Tibial nerve (tissue), 4 donors: ENCODE data around the gene S100A13. TPM values are rescaled to one million over a fixed set of nuclear protein-coding genes. Genes with fewer than 3 reads are reported as not detected.
"Not testable (repeated sequence)": the region's sequence is repeated elsewhere in the genome, so short reads cannot be mapped to it uniquely, and the experiment has no call there.

Experiments
- DNase-seq, 2 donors: peaks; one replicate each; pipeline ENCODE4 v3.0.0-alpha.2; 2019; ENCODE audit warnings: low spot score in 2 of 2
- H3K27ac ChIP-seq, 4 donors: fragments of 200-600 bp; sonication (generic) in 3 of 4; one replicate each; pipeline ENCODE4 v1.5.1; 2017 to 2019; ENCODE audit warnings: mild to moderate bottlenecking in 1 of 4
- H3K27me3 ChIP-seq, 2 donors: fragments of 200-600 bp; sonication (generic) in 1 of 2; one replicate each; pipeline versions ENCODE4 v1.5.1 to v1.6.0; 2017 to 2019
- H3K36me3 ChIP-seq, 3 donors: fragments of 200-600 bp; sonication (generic); one replicate each; pipeline ENCODE4 v1.5.1; 2018 to 2019
- H3K4me1 ChIP-seq, 4 donors: fragments of 200-600 bp; sonication (generic) in 3 of 4; one replicate each; pipeline ENCODE4 v1.5.1; 2017 to 2019
- H3K4me3 ChIP-seq, 4 donors: fragments of 200-600 bp; sonication (generic) in 3 of 4; one replicate each; pipeline ENCODE4 v1.5.1; 2017 to 2019; ENCODE audit warnings: mild to moderate bottlenecking in 1 of 4, moderate library complexity in 1 of 4
- H3K9me3 ChIP-seq, 4 donors: fragments of 200-600 bp; sonication (generic) in 3 of 4; one replicate each; pipeline ENCODE4 v1.5.1; 2017 to 2019
- CTCF ChIP-seq, 5 experiments: fragments of 200-600 bp in 3 of 5; fragments of 450-650 bp in 2 of 5; sonication (generic) in 3 of 5; IDR thresholded peaks; one replicate each; pipeline ENCODE4 v1.5.1; 2016 to 2019; ENCODE audit warnings: antibody characterized with exemption in 5 of 5, mild to moderate bottlenecking in 3 of 5, moderate library complexity in 2 of 5
- EP300 ChIP-seq, 2 donors: sonication (generic); formaldehyde crosslinking; IDR thresholded peaks; one replicate each; pipeline ENCODE4 v1.6.1; 2017; ENCODE audit warnings: antibody characterized with exemption in 2 of 2, mild to moderate bottlenecking in 1 of 2
- POLR2A ChIP-seq, 2 donors: fragments of 450-650 bp; IDR thresholded peaks; one replicate each; pipeline ENCODE4 v1.6.1; 2017; ENCODE audit warnings: antibody characterized with exemption in 2 of 2, mild to moderate bottlenecking in 2 of 2, moderate library complexity in 2 of 2
- WGBS, 2 donors: methylation state at CpG; one replicate each; pipeline ENCODE4 v1.1.5; 2018; 5-methylcytosine and 5-hydroxymethylcytosine counted together
- total RNA-seq, 4 donors: library from RNA; depleted of rRNA; stranded (reverse); fragments of >200 nt; gene quantifications; one replicate each; pipeline ENCODE4 v1.1.0, GENCODE V29; 2016

The S100A13 gene
- total RNA-seq, 4 donors from 2014 or later: 74.4 to 151 (median 121) TPM

- no peaks in the 10 kb centered on the region for H3K36me3 ChIP-seq
- peaks cover 0 to 4% (median under 1%) of the 10 kb centered on the region in 4 donors for H3K4me1 ChIP-seq
- H3K9me3 ChIP-seq: no peaks in the 10 kb centered on the region
- TF ChIP-seq POLR2A (IDR thresholded peaks at IDR 0.05): no peak
- TF ChIP-seq CTCF (IDR thresholded peaks at IDR 0.05): no peak
- TF ChIP-seq EP300 (IDR thresholded peaks at IDR 0.05): no peak
- H3K4me3 ChIP-seq: no peak overlapping the region
- H3K27ac ChIP-seq: no peak overlapping the region
- no peak for DNase-seq
- H3K27me3 ChIP-seq: no peaks in the 10 kb centered on the region
- WGBS, 2 donors: 67 to 68% methylated on average over 5 of the region's 5 CpGs
Measured at GRCh38 chr1:153587314-153587713, 40.0 kb downstream of the S100A13 start.

- H3K9me3 ChIP-seq: no peaks in the 10 kb centered on the region
- DNase-seq: no peak
- 33 to 53% methylated on average over 1 of the region's 1 CpG for WGBS, 2 donors
Measured at GRCh38 chr1:153586347-153586746, 41.0 kb downstream of the S100A13 start.

GRCh38 chr1:153585006-153585405 is 42.3 kb downstream of the S100A13 start:
- no peak for DNase-seq
- TF ChIP-seq EP300 (IDR thresholded peaks at IDR 0.05): no peak
- no peak for TF ChIP-seq CTCF (IDR thresholded peaks at IDR 0.05)
- TF ChIP-seq POLR2A (IDR thresholded peaks at IDR 0.05): no peak
- H3K27ac ChIP-seq: no peak overlapping the region
- WGBS, 2 donors: 71 to 77% methylated on average over 1 of the region's 1 CpG
- H3K9me3 ChIP-seq: no peaks in the 10 kb centered on the region
- H3K27me3 ChIP-seq: no peaks in the 10 kb centered on the region
- no peak overlapping the region for H3K4me3 ChIP-seq
- no peaks in the 10 kb centered on the region for H3K4me1 ChIP-seq
- H3K36me3 ChIP-seq: no peaks in the 10 kb centered on the region

More at GRCh38 chr1:153586347-153586746, 41.0 kb downstream of the S100A13 start:
- Histone ChIP-seq H3K27me3 (no peaks in the 10 kb centered on the region), H3K4me1 (no peaks in the 10 kb centered on the region), H3K36me3 (no peaks in the 10 kb centered on the region), H3K4me3 (no peak overlapping the region), H3K27ac (no peak overlapping the region)
- TF ChIP-seq EP300 (IDR thresholded peaks at IDR 0.05) (no peak), POLR2A (IDR thresholded peaks at IDR 0.05) (no peak), CTCF (IDR thresholded peaks at IDR 0.05) (no peak)

- Histone ChIP-seq H3K4me1 (no peaks in the 10 kb centered on the region), H3K36me3 (no peaks in the 10 kb centered on the region), H3K4me3 (no peak overlapping the region), H3K27me3 (no peaks in the 10 kb centered on the region), H3K27ac (no peak overlapping the region), H3K9me3 (no peaks in the 10 kb centered on the region)
- TF ChIP-seq CTCF (IDR thresholded peaks at IDR 0.05) (no peak), EP300 (IDR thresholded peaks at IDR 0.05) (no peak), POLR2A (IDR thresholded peaks at IDR 0.05) (no peak)
- DNase-seq: no peak
- WGBS, 2 donors: 60 to 78% methylated on average over 2 of the region's 2 CpGs
Measured at GRCh38 chr1:153583976-153584375, 43.3 kb downstream of the S100A13 start.

- not testable (repeated sequence) for H3K36me3 ChIP-seq, H3K27ac ChIP-seq, H3K27me3 ChIP-seq, DNase-seq, H3K4me1 ChIP-seq, H3K4me3 ChIP-seq, H3K9me3 ChIP-seq
- 80 to 84% methylated on average over 2 to 3 of the region's 3 CpGs for WGBS, 2 donors
Measured at GRCh38 chr1:153583514-153583913, 43.8 kb downstream of the S100A13 start.

- not testable (repeated sequence) for H3K27ac ChIP-seq, H3K4me3 ChIP-seq, H3K27me3 ChIP-seq, H3K36me3 ChIP-seq, H3K9me3 ChIP-seq, H3K4me1 ChIP-seq, DNase-seq
- 90 to 95% methylated on average over 20 to 27 of the region's 34 CpGs for WGBS, 2 donors
Measured at GRCh38 chr1:153582836-153583235, 44.5 kb downstream of the S100A13 start.
